ENCODE results near the gene BSN.
"Not testable (repeated sequence)": the region's sequence is repeated elsewhere in the genome, so short reads cannot be mapped to it uniquely, and the experiment has no call there.

Gene BSN

DNA sequence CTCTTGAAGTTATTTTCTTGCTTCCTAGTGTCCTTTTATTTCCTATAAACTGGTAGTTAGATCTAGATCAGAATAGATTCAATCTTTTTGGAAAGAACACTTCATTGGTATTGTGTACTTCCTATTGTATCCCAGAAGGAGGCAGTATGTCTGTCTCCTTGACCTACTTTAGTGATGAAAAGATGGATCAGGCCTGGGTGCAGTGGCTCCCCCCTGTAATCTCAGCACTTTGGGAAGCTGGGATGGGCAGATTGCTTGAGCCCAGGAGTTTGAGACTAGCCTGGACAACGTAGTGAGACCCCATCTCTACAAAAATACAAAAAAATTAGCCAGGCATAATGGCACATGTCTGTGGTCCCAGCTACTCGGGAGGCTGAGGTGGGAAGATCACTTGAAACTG is 12.0 kb downstream of the BSN start:
- no peaks in the 10 kb centered on the region for H3K36me3 ChIP-seq (ENCODE audit: control insufficient read depth, insufficient read depth, low read length)
- no peak overlapping the region for H3K4me3 ChIP-seq (ENCODE audit: extremely low read depth, insufficient read depth, low read length, poor library complexity, severe bottlenecking)
- H3K4me1 ChIP-seq (ENCODE audit: control insufficient read depth, insufficient read depth, low read length, poor library complexity, severe bottlenecking), result peaks cover 5% of the 10 kb centered on the region
- 88 to 90% methylated on average over 1 to 2 of the region's 2 CpGs for WGBS, 2 experiments (ENCODE audit: insufficient coverage in 2 of 2)
- no peaks in the 10 kb centered on the region for H3K9me3 ChIP-seq (ENCODE audit: control insufficient read depth, low read length)
- H3K27ac ChIP-seq (ENCODE audit: low read depth, low read length, severe bottlenecking), result no peak overlapping the region

DNA sequence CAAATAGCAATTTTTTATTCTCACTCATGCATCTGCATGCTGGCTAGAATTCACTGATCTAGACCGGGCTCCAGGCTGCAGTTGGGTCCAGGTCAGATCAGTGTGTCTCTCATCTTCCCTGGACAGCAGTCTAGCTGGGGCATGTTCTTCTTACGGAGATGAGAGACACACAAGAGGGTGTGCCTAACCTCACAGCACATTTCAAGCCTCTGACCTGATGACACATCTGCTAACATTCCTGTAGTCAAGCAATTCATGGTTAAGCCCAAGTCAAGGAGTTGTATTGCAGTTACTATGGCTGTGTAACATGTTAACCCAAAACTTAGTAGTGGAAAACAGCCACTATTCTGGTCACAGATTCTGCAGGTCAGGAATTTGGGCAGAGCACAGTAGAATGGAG is 13.1 kb downstream of the BSN start:
- no peak overlapping the region for H3K4me3 ChIP-seq (ENCODE audit: extremely low read depth, insufficient read depth, low read length, poor library complexity, severe bottlenecking)
- no peaks in the 10 kb centered on the region for H3K36me3 ChIP-seq (ENCODE audit: control insufficient read depth, insufficient read depth, low read length)
- 0 to 50% methylated on average over 1 to 2 of the region's 2 CpGs for WGBS, 2 experiments (ENCODE audit: insufficient coverage in 2 of 2)
- peaks cover 5% of the 10 kb centered on the region for H3K4me1 ChIP-seq (ENCODE audit: control insufficient read depth, insufficient read depth, low read length, poor library complexity, severe bottlenecking)
- H3K9me3 ChIP-seq (ENCODE audit: control insufficient read depth, low read length), result no peaks in the 10 kb centered on the region
- no peak overlapping the region for H3K27ac ChIP-seq (ENCODE audit: low read depth, low read length, severe bottlenecking)

DNA sequence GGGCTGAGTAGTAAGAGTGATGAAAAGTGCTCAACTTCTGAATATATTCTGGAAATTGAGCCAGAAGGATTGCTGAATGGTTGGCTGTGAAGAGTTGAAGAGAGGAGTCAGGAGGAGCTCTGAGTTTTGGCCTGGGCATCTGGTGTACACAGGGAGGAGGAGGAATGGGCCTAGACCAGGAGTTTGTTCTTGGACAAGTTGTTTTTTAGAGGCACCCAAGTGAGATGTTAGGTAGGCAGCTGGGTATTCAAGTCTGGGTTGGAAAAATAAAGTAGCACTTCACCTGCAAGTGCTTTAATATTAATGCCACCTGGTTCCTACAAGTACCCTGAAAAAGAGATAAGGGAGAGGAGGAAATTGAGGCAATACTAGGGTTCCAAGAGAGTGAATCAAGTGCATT is 14.7 kb downstream of the BSN start:
- Histone ChIP-seq H3K4me1 (ENCODE audit: control insufficient read depth, insufficient read depth, low read length, poor library complexity, severe bottlenecking) (peaks cover 5% of the 10 kb centered on the region), H3K9me3 (ENCODE audit: control insufficient read depth, low read length) (no peaks in the 10 kb centered on the region), H3K4me3 (ENCODE audit: extremely low read depth, insufficient read depth, low read length, poor library complexity, severe bottlenecking) (no peak overlapping the region), H3K36me3 (ENCODE audit: control insufficient read depth, insufficient read depth, low read length) (no peaks in the 10 kb centered on the region), H3K27ac (ENCODE audit: low read depth, low read length, severe bottlenecking) (no peak overlapping the region)

DNA sequence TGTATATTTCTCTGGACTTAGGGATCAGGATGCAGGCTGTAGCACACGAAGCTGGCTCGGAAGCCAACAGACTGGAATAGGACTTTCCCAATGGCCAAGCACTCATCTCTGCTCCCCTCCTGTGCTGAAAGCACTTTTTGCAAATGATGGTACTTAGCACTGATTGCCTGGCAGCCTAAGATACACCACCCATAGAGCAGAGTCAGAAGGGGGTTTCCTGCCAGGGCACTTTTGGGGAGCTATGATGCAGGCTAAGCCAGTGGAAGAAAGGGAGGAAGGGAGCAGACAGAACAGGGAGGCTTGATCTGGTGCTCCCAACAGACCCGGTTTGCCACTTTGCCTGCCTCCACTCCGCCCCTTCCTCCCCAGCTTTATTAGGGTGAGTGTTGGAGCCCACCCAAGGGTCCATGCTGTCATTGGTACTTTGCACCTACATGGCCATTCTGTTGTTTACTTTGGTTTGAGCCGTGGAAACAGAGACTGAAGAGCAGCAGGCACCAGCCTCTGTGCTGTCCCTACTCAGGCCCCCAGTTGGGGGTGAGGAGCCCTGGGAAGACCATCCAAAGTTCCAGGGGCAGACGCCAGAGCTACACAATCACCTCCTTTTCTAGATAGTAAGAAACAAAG is 15.9 kb downstream of the BSN start:
- H3K36me3 ChIP-seq (ENCODE audit: control insufficient read depth, insufficient read depth, low read length), result no peaks in the 10 kb centered on the region
- H3K4me1 ChIP-seq (ENCODE audit: control insufficient read depth, insufficient read depth, low read length, poor library complexity, severe bottlenecking), result peaks cover 5% of the 10 kb centered on the region
- WGBS, 2 experiments (ENCODE audit: insufficient coverage in 2 of 2), result 74 to 80% methylated on average over 4 to 6 of the region's 6 CpGs
- no peak overlapping the region for H3K4me3 ChIP-seq (ENCODE audit: extremely low read depth, insufficient read depth, low read length, poor library complexity, severe bottlenecking)
- no peak overlapping the region for H3K27ac ChIP-seq (ENCODE audit: low read depth, low read length, severe bottlenecking)
- no peaks in the 10 kb centered on the region for H3K9me3 ChIP-seq (ENCODE audit: control insufficient read depth, low read length)

DNA sequence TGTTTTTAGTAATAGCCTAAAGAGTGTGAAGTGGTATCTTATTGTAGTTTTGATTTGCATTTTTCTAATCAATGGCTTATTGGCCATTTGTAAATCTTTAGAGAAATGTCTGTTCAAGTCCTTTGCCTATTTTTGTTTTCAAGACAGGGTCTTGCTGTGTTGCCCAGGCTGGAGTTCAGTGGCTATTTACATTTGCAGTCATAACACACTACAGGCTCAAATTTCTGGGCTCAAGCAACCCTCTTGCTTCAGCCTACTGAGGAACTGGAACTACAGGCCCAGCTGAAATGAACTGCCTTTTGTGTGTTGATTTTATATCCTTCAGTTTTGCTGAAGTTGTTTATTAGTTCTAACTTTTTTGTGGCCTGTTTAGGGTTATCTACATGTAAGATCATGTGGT is 27.9 kb downstream of the BSN start:
- no peaks in the 10 kb centered on the region for H3K4me1 ChIP-seq (ENCODE audit: control insufficient read depth, insufficient read depth, low read length, poor library complexity, severe bottlenecking)
- H3K27ac ChIP-seq (ENCODE audit: low read depth, low read length, severe bottlenecking), result no peak overlapping the region
- no peak overlapping the region for H3K4me3 ChIP-seq (ENCODE audit: extremely low read depth, insufficient read depth, low read length, poor library complexity, severe bottlenecking)
- H3K9me3 ChIP-seq (ENCODE audit: control insufficient read depth, low read length), result no peaks in the 10 kb centered on the region
- no peaks in the 10 kb centered on the region for H3K36me3 ChIP-seq (ENCODE audit: control insufficient read depth, insufficient read depth, low read length)

DNA sequence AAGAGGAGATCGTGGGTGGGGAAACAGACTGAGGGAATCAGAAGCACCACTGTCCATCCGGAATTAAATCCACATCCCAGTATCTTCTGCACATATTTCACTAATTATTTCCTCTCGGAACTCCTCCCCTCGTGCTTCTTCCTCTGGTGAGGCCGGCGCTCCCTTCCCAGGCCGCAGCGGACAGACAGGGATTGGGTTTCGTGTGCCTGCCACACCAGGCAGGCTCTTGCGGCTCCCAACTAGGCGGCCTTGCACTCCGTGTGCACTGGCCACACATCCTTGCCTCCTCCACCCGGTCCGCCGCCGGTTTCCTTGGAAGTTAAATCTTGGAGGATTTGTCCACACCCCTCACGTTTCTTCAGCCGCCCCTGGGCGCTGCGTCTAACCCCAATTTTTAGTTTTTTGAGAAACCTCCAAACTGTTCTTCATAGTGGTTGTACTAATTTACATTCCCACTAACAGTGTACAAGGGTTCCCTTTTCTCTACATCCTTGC is 31.0 kb downstream of the BSN start:
- H3K4me3 ChIP-seq (ENCODE audit: extremely low read depth, insufficient read depth, low read length, poor library complexity, severe bottlenecking); H3K27ac ChIP-seq (ENCODE audit: low read depth, low read length, severe bottlenecking); H3K4me1 ChIP-seq (ENCODE audit: control insufficient read depth, insufficient read depth, low read length, poor library complexity, severe bottlenecking); H3K9me3 ChIP-seq (ENCODE audit: control insufficient read depth, low read length); H3K36me3 ChIP-seq (ENCODE audit: control insufficient read depth, insufficient read depth, low read length): not testable (repeated sequence)
- 82 to 94% methylated on average over 7 to 18 of the region's 20 CpGs for WGBS, 2 experiments (ENCODE audit: insufficient coverage in 2 of 2)

DNA sequence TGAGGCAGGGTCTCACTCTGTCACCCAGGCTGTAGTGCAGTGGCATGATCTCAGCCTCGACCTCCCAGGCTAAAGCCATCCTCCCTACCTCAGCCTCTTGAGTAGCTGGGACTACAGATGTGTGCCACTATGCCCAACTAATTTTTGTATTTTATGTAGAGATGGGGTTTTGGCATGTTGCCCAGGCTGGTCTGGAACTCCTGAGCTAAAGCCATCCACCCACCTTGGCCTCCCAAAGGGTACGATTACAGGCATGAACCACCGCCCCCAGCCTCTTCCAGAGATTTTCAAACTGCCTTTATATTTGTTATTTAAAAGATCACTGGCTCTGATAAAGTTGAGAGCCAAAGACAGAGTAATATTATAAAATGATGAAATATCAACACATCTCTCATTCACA is 37.3 kb downstream of the BSN start:
- no peaks in the 10 kb centered on the region for H3K9me3 ChIP-seq (ENCODE audit: control insufficient read depth, low read length)
- no CpG with 5 or more reads among the region's 3 CpGs for WGBS, 2 experiments (ENCODE audit: insufficient coverage in 2 of 2)
- no peak overlapping the region for H3K4me3 ChIP-seq (ENCODE audit: extremely low read depth, insufficient read depth, low read length, poor library complexity, severe bottlenecking)
- no peaks in the 10 kb centered on the region for H3K4me1 ChIP-seq (ENCODE audit: control insufficient read depth, insufficient read depth, low read length, poor library complexity, severe bottlenecking)
- no peaks in the 10 kb centered on the region for H3K36me3 ChIP-seq (ENCODE audit: control insufficient read depth, insufficient read depth, low read length)
- H3K27ac ChIP-seq (ENCODE audit: low read depth, low read length, severe bottlenecking), result no peak overlapping the region

DNA sequence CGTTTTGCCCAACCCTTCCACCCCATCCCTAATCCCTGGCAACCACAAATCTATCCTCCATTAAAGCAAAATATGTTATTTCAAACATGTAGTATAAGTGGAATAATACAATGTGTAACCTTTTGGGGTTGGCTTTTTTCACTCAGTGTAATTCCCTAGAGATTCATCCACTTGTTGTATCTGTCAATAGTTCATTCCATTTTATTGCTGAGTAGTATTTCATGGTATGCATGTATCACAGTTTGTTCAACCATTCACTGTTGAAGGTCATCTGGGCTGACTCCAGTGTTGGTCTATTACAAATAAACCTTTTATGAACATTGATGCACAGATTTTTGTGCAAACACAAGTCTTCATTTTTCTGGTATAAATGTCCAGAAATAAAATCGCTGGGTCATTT is 38.8 kb downstream of the BSN start:
- Histone ChIP-seq H3K36me3 (ENCODE audit: control insufficient read depth, insufficient read depth, low read length) (no peaks in the 10 kb centered on the region), H3K4me3 (ENCODE audit: extremely low read depth, insufficient read depth, low read length, poor library complexity, severe bottlenecking) (no peak overlapping the region), H3K9me3 (ENCODE audit: control insufficient read depth, low read length) (no peaks in the 10 kb centered on the region), H3K4me1 (ENCODE audit: control insufficient read depth, insufficient read depth, low read length, poor library complexity, severe bottlenecking) (no peaks in the 10 kb centered on the region), H3K27ac (ENCODE audit: low read depth, low read length, severe bottlenecking) (no peak overlapping the region)
- 86% methylated on average over 1 of the region's 2 CpGs; no CpG with 5 or more reads in 1 of the 2 experiments for WGBS, 2 experiments (ENCODE audit: insufficient coverage in 2 of 2)

DNA sequence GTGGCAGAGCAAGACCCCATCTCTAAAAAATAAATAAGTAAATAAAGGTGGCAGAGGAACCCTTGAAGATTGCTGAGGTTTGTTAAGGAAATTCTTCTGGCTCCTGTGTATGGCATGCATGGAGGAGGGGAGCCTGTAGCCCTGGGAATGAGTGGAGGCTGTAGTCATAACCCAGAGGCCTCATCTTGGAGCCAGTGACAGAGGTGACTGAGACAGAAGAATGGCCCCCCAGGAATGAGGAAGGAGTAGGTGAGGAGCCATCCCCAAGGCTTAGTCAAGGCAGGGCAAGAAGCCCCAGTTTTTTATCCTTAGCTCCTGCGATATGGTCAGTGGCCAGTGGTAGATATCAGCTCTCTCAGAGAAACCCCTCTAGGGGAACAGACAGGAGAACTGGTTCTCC is 46.5 kb downstream of the BSN start:
- Histone ChIP-seq H3K4me1 (ENCODE audit: control insufficient read depth, insufficient read depth, low read length, poor library complexity, severe bottlenecking) (peaks cover 3% of the 10 kb centered on the region), H3K27ac (ENCODE audit: low read depth, low read length, severe bottlenecking) (no peak overlapping the region), H3K36me3 (ENCODE audit: control insufficient read depth, insufficient read depth, low read length) (no peaks in the 10 kb centered on the region), H3K4me3 (ENCODE audit: extremely low read depth, insufficient read depth, low read length, poor library complexity, severe bottlenecking) (no peak overlapping the region), H3K9me3 (ENCODE audit: control insufficient read depth, low read length) (no peaks in the 10 kb centered on the region)
- WGBS, 2 experiments (ENCODE audit: insufficient coverage in 2 of 2), result 100% methylated on average over 1 of the region's 1 CpG

DNA sequence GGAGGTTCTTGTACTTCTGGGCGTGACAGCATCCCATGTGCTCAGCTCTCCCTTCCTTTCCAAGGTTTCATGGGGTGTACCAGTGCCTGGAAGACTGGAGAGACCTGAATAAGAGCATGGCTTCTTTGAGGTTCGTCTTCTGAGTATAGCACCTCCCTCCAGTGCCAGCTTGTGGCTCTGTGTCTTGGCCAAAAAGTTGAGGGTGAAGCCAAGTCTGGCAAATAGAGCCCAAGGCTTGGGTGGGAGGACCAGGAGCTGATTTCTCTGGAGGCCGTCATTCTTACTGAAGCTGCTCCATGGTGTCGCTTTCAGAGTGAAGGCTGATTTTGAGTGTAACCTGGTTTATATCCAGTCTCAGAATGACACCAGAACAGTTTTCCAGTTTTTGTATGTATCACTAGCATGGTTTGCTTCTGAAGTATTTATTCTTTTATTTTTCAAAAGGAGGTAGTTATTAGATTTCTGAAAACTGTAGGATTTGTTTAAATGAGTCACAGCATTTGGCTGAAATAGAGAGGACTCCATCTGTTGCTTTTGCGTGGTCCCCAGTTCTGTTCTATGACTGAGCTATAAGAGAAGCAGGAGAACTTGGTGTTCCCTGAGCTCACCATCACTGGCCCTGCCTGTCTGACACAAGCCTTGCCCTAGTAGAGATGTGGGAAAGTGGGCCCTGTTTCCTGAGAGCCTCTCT is 47.2 kb downstream of the BSN start:
- H3K27ac ChIP-seq (ENCODE audit: low read depth, low read length, severe bottlenecking), result no peak overlapping the region
- no peak overlapping the region for H3K4me3 ChIP-seq (ENCODE audit: extremely low read depth, insufficient read depth, low read length, poor library complexity, severe bottlenecking)
- H3K4me1 ChIP-seq (ENCODE audit: control insufficient read depth, insufficient read depth, low read length, poor library complexity, severe bottlenecking), result peaks cover 3% of the 10 kb centered on the region
- no peaks in the 10 kb centered on the region for H3K36me3 ChIP-seq (ENCODE audit: control insufficient read depth, insufficient read depth, low read length)
- H3K9me3 ChIP-seq (ENCODE audit: control insufficient read depth, low read length), result no peaks in the 10 kb centered on the region
- 78 to 83% methylated on average over 1 to 4 of the region's 5 CpGs for whole genome bisulfite sequencing, 2 experiments (ENCODE audit: insufficient coverage in 2 of 2)

DNA sequence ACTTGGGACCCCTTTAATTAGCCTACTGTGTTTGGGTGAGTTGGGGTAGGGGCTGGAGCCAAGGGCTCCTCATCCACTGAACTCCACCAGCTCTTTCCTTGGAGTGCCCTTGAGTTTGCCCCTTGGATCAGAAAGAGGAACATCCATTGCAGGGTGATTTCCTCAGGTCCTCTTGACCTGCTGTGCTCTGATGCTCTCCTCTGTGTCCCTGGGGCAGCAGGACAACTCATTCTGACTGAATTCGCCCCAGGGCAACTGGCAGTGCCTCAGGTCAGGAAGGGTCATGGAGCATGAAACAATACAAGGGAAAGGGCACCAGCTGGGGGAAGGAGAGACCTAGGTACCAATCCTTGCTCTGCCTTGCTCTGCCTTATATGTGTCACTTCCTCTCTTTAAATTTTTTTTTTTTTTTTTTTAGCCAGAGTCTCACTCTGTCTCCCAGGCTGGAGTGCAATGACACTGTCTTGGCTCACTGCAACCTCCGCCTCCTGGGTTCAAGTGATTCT is 47.8 kb downstream of the BSN start:
- Histone ChIP-seq H3K4me3 (ENCODE audit: extremely low read depth, insufficient read depth, low read length, poor library complexity, severe bottlenecking) (no peak overlapping the region), H3K36me3 (ENCODE audit: control insufficient read depth, insufficient read depth, low read length) (no peaks in the 10 kb centered on the region), H3K27ac (ENCODE audit: low read depth, low read length, severe bottlenecking) (no peak overlapping the region), H3K9me3 (ENCODE audit: control insufficient read depth, low read length) (no peaks in the 10 kb centered on the region), H3K4me1 (ENCODE audit: control insufficient read depth, insufficient read depth, low read length, poor library complexity, severe bottlenecking) (peaks cover 3% of the 10 kb centered on the region)
- WGBS, 2 experiments (ENCODE audit: insufficient coverage in 2 of 2), result 86 to 100% methylated on average over 1 of the region's 2 CpGs

All from mesodermal cell (in vitro differentiated cells).